Activated CD8-positive, alpha-beta memory T cell treated with anti-CD3 and anti-CD28 coated beads for 36 hours (primary cell): ENCODE data around the gene DSG4. TPM values are rescaled to one million over a fixed set of nuclear protein-coding genes. Genes with fewer than 3 reads are reported as not detected.

Experiments
- CTCF ChIA-PET: fragments of 350-600 bp; sonication (Branson Sonifier 250); formaldehyde crosslinking; loops from one replicate; lab custom pipeline; 2021; ENCODE audit warnings: antibody characterized with exemption; lab: Charles Lee
- POLR2A ChIA-PET: fragments of 350-600 bp; sonication (Branson Sonifier 250); formaldehyde crosslinking; loops from one replicate; lab custom pipeline; 2021; ENCODE audit warnings: antibody characterized with exemption; lab: Charles Lee
- total RNA-seq, 2 experiments: library from RNA; stranded (reverse); gene quantifications; one replicate each; pipeline ENCODE4 v1.2.3, GENCODE V29; 2021

The DSG4 gene
- total RNA-seq, 2 experiments from 2014 or later, result not detected

- ChIA-PET POLR2A (no interaction called here), CTCF (no interaction called here)
Observed at GRCh38 chr18:31440787-31441186, 64.2 kb downstream of the DSG4 start.

- POLR2A ChIA-PET, result no interaction called here
- CTCF ChIA-PET, result no interaction called here
Observed at GRCh38 chr18:31441493-31441892, 64.9 kb downstream of the DSG4 start.

GRCh38 chr18:31444142-31444541, 67.6 kb downstream of the DSG4 start:
- CTCF ChIA-PET, result no interaction called here
- POLR2A ChIA-PET, result no interaction called here

GRCh38 chr18:31445908-31446307, 69.3 kb downstream of the DSG4 start:
- ChIA-PET POLR2A (no interaction called here), CTCF (no interaction called here)

GRCh38 chr18:31446854-31447253, 70.3 kb downstream of the DSG4 start:
- CTCF ChIA-PET, result no interaction called here
- POLR2A ChIA-PET, result no interaction called here

GRCh38 chr18:31447530-31448191, 71.1 kb downstream of the DSG4 start, which contains the start of gene DSG3:
DSG3 (plus strand) TSS chr18:31447741; CDS start chr18:31447878, 137 bp downstream.
- ChIA-PET POLR2A (no interaction called here), CTCF (no interaction called here)

- CTCF ChIA-PET, result no interaction called here
- POLR2A ChIA-PET, result no interaction called here
Observed at GRCh38 chr18:31450409-31450808, 73.8 kb downstream of the DSG4 start.

- ChIA-PET POLR2A (no interaction called here), CTCF (no interaction called here)
Observed at GRCh38 chr18:31451625-31452024, 75.0 kb downstream of the DSG4 start.

GRCh38 chr18:31454066-31454708, 77.6 kb downstream of the DSG4 start:
- ChIA-PET CTCF (no interaction called here), POLR2A (no interaction called here)

Other genes with a start within 250 kb of the DSG4 start
- under 1 TPM; 0.04 to 0.08 TPM for gene DSC1, start 213.9 kb upstream of the DSG4 start, total RNA-seq
- gene DSG1, start 58.6 kb upstream of the DSG4 start, total RNA-seq, result not detected
- gene DSG3, start 71.0 kb downstream of the DSG4 start, total RNA-seq, result not detected
- under 1 TPM; 0.15 to 0.23 TPM for gene DSG2, start 121.4 kb downstream of the DSG4 start, total RNA-seq
- not detected for gene TTR, start 215.1 kb downstream of the DSG4 start, total RNA-seq